Umbilical cord (tissue), 2 donors: ENCODE results near the gene PPP1R27. TPM values are rescaled to one million over a fixed set of nuclear protein-coding genes. Genes with fewer than 3 reads are reported as not detected.
A peak's percentile ranks its signal among the peaks of the same experiment; 100 is the strongest.
"Not testable (repeated sequence)": the region's sequence is repeated elsewhere in the genome, so short reads cannot be mapped to it uniquely, and the experiment has no call there.

Experiments
- DNase-seq: peaks from one replicate; pipeline ENCODE4 v3.0.0-alpha.2; 2015; ENCODE audit warnings: low spot score
- total RNA-seq: library from RNA; depleted of rRNA; stranded (reverse); fragments of >200 nt; gene quantifications from one replicate; pipeline ENCODE4 v1.2.3, GENCODE V29; 2014; ENCODE audit warnings: low replicate concordance; ENCODE audit not compliant: insufficient read depth

The PPP1R27 gene
- total RNA-seq, 1 donor from 2014 or later, result 4.1 TPM

GRCh38 chr17:81842378-81842724 lies 7.5 kb upstream of the PPP1R27 start:
- DNase-seq, result no peak

- DNase-seq, result no peak
These were observed 7.0 kb upstream of the PPP1R27 start for GRCh38 chr17:81841866-81842265.

GRCh38 chr17:81840826-81841778 lies 6.3 kb upstream of the PPP1R27 start:
- DNase-seq, result peak; percentile 67

GRCh38 chr17:81840059-81840458 lies 5.2 kb upstream of the PPP1R27 start:
- not testable (repeated sequence) for DNase-seq

GRCh38 chr17:81839301-81839700 lies 4.5 kb upstream of the PPP1R27 start:
- no peak for DNase-seq

GRCh38 chr17:81838753-81839255 lies 4.0 kb upstream of the PPP1R27 start:
- DNase-seq, result no peak

DNA sequence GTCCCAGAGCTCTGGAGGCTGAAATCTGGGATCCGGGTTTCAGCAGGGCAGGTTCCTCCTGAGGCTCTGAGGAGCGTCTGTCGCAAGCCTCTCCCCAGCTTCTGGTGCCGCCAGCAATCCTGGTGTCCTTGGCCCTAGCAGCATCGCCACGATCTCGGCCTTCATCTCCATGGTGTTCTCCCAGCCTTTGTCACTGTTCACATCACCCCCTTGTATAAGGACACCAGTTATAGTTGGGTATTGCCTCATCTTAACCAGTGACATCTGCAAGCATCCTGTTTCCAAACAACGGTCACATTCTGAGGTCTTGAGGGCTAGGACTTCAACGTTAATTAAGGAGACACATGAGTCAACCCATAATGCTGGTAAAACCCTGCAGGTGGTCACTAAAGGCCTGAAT lies 2.8 kb upstream of the PPP1R27 start:
- no peak for DNase-seq

DNA sequence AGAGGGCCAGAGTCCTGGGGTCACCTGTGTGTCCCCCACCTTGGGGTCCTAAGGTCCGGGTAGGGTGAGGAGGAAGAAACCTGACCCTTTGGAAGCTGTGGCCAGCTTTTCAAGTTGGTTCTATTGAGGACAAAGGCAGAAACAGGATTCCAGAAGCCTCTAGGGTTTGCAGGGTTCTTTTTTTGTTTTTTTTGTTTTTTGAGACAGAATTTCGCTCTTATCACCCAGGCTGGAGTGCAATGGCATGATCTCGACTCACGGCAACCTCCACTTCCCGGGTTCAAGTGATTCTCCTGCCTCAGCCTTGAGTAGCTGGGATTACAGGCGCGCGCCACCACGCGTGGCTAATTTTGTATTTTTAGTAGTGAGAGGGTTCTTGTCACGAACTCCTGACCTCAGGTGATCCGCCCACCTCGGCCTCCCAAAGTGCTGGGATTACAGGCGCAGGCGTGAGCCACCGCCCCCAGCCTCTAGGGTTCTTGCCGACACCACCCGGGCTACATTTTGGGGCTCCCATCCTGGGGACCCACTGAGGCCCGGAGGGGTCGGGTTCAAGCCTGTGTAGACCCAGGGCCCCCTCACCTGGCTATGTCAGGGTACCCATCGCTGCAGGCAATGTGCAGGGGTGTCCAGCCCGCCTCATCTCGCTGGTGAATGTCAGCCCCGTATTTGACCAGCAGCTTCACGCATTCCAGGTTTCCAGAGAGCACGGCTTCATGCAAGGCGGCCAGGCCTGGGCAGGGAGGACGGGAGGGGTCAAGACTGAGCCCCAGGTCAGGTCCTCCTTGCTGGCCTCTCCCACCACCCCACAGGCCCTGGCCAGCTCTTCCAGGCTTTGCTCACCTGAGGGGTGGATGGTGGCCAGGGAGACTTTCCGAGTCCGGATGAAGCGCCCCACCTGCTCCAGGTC lies 674 bp downstream of the PPP1R27 start:
- DNase-seq, result no peak

DNA sequence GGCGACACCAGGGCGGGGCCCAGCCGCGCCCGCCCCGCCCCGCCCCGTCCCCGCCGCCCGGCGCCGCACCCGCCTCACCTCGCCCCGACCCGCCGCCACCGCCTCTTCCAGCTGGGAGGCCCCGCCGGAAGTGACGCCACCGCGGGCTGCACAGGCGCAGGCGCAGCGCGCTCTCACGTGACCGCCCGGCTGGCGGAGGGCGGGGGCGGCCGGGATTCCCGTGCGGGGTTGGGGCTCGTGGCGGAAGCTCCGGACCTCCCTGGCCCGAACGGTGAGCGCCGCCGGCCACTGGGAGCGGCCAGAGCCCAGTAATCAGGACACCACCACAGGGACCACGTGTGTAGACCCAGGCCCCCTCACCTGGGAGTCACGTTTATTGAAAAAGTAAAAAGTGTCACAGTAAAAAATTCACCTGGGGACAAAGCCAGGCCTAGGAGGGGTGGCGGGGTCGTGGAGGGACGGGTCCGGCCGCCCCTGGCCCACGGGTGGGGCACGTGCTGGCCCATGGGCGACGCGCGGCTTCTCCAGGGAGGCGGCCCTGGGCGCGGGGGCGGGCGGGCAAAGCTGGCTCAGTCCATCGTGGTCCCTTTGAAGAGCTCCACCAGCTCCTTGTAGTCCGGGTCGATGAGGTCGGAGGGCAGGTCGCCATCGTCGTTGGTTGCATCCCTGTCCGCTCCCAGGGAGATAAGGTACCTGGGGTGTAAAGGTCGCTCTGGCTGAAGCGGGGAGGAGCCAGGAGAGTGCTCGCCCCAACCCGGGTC lies 1.5 kb downstream of the PPP1R27 start, which contains the start of gene MCRIP1:
TSS of gene MCRIP1 (minus strand) at position 132 of the 761 bp plus-strand sequence. CDS start 8,785 bp downstream, outside the sequence.
- peak; percentile 94 for DNase-seq

DNA sequence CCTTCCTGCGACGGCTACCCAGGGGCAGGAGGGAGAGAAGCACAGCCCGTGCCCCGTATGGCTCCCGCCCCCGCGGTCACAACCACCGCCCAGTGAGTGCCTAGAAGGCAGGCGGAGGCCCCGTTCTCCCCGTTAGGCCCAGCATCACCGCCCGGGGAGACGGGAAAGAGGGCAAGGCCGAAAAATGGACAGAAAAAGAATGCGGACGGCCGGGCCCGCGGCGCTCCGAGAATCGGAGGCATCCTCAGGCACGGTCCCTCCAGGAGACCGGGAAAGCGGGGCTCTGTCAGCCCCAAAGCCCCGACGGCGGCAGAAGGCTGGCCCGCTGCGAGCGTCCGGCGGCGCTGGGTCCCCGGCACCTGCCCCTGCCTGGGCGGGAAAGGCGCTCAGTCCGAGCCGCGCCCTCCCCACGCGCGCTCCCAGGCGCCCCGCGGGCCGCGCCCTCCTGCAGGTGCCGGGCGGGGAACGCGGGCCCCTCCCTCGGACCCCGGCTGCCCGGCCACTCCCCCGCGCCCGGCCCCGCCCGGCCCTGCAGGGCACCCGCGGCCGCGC lies 2.2 kb downstream of the PPP1R27 start:
- DNase-seq, result peak; percentile 26

- DNase-seq, result no peak
These were observed 2.8 kb downstream of the PPP1R27 start for GRCh38 chr17:81831957-81832607.

- DNase-seq, result no peak
These were observed 3.3 kb downstream of the PPP1R27 start for GRCh38 chr17:81831563-81831956.

- no peak for DNase-seq
These were observed 5.0 kb downstream of the PPP1R27 start for GRCh38 chr17:81829858-81830257.

GRCh38 chr17:81828656-81829055 lies 6.2 kb downstream of the PPP1R27 start:
- no peak for DNase-seq

DNA sequence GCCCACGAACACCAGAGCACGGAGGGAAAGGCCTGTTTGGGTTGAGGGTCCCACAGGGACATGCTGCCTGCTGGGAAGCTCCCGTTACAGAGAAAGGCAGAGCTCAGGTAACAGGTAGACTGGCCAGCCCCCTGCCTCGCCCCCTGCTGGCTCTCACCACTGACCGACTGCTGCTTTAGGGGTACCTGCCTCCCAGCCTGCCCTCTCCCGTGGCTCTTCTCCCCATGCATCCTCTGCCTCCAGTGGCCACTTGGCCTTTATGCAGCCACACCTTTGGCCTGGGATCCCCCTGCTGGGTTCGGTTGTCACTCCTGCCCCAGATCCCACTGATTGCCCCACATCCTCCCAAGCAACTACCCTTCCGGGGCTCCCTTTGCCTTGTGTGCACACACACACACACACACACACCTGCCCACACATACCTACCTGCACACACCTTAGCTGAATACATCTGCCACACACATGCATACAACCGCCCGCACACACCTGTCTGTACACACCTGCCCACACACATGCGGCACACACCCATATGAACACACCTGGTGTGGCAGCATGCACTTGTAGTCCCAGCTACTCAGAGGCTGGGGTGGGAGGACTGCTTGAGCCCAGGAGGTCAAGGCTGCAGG lies 8.9 kb downstream of the PPP1R27 start:
- no peak for DNase-seq

DNA sequence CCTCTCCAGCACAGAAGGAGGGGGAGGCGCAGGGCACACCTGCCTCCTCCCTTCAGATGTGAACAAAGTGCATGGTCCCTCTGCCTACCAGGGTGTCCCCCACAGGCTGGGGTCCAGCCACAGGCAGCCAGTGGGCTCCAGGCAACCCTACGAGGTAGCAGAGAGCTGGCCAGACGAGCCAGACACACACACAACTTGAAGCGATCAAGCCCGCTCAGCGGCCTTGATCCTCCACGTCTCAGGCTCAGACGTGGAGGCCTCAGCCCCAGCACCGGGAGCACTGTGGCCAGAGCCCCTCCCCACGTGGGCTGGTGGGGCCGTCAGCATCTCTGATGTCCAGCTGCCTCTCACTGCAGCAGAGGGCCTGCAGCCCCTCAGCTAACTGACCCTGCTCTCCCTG lies 10.3 kb downstream of the PPP1R27 start:
- no peak for DNase-seq

GRCh38 chr17:81823820-81824550 lies 10.9 kb downstream of the PPP1R27 start:
- no peak for DNase-seq

GRCh38 chr17:81822996-81823819 lies 11.6 kb downstream of the PPP1R27 start:
- no peak for DNase-seq

GRCh38 chr17:81822312-81822637 lies 12.6 kb downstream of the PPP1R27 start:
- no peak for DNase-seq
